Nephron progenitor cell (in vitro differentiated cells): ENCODE results near the gene FTO.

ENCODE experiments used
- DNase-seq: peaks from one replicate; pipeline ENCODE4 v3.0.0; 2021
- H3K27ac Mint-ChIP-seq: 2 replicates; pipeline ENCODE4 v1.8.0; 2021; ENCODE audit warnings: mild to moderate bottlenecking, moderate library complexity, mixed read lengths
- H3K27me3 Mint-ChIP-seq: 2 replicates; pipeline ENCODE4 v1.8.0; 2021; ENCODE audit warnings: mild to moderate bottlenecking, low read depth, mixed read lengths; ENCODE audit not compliant: poor library complexity
- H3K36me3 Mint-ChIP-seq: 2 replicates; pipeline ENCODE4 v1.8.0; 2021; ENCODE audit warnings: low read depth, mixed read lengths
- H3K4me1 Mint-ChIP-seq: 2 replicates; pipeline ENCODE4 v1.8.0; 2021; ENCODE audit warnings: mixed read lengths
- H3K4me3 Mint-ChIP-seq: 2 replicates; pipeline ENCODE4 v1.8.0; 2021; ENCODE audit warnings: mild to moderate bottlenecking, moderate library complexity, mixed read lengths
- H3K9me3 Mint-ChIP-seq: 2 replicates; pipeline ENCODE4 v1.8.0; 2021; ENCODE audit warnings: mild to moderate bottlenecking, moderate library complexity, mixed read lengths
- TF ChIP-seq, protein P1 (sequence below): fragments of 200-600 bp; sonication (generic); IDR thresholded peaks from 2 replicates; pipeline ENCODE4 v1.5.0; 2021; ENCODE audit warnings: antibody characterized with exemption

The FTO gene

GRCh38 chr16:53872248-53873221 is 168.6 kb downstream of the FTO start:
- no peaks in the 10 kb centered on the region for H3K4me1 Mint-ChIP-seq
- TF ChIP-seq, protein P1, sequence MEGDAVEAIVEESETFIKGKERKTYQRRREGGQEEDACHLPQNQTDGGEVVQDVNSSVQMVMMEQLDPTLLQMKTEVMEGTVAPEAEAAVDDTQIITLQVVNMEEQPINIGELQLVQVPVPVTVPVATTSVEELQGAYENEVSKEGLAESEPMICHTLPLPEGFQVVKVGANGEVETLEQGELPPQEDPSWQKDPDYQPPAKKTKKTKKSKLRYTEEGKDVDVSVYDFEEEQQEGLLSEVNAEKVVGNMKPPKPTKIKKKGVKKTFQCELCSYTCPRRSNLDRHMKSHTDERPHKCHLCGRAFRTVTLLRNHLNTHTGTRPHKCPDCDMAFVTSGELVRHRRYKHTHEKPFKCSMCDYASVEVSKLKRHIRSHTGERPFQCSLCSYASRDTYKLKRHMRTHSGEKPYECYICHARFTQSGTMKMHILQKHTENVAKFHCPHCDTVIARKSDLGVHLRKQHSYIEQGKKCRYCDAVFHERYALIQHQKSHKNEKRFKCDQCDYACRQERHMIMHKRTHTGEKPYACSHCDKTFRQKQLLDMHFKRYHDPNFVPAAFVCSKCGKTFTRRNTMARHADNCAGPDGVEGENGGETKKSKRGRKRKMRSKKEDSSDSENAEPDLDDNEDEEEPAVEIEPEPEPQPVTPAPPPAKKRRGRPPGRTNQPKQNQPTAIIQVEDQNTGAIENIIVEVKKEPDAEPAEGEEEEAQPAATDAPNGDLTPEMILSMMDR = no peak
- no peak for DNase-seq
- no peaks in the 10 kb centered on the region for H3K27me3 Mint-ChIP-seq
- peaks cover 36% of the 10 kb centered on the region for H3K9me3 Mint-ChIP-seq
- no peak overlapping the region for H3K4me3 Mint-ChIP-seq
- peaks cover 47% of the 10 kb centered on the region for H3K36me3 Mint-ChIP-seq
- no peak overlapping the region for H3K27ac Mint-ChIP-seq

- TF ChIP-seq, protein P1 = no peak
- peaks cover 4% of the 10 kb centered on the region for H3K27me3 Mint-ChIP-seq
- H3K9me3 Mint-ChIP-seq = peaks cover 6% of the 10 kb centered on the region
- no peak overlapping the region for H3K27ac Mint-ChIP-seq
- DNase-seq = no peak
- H3K4me1 Mint-ChIP-seq = no peaks in the 10 kb centered on the region
- H3K36me3 Mint-ChIP-seq = peaks cover 30% of the 10 kb centered on the region
- H3K4me3 Mint-ChIP-seq = no peak overlapping the region
Observed at GRCh38 chr16:53876811-53877210, 172.9 kb downstream of the FTO start.

- DNase-seq = no peak
- H3K27ac Mint-ChIP-seq = no peak overlapping the region
- no peaks in the 10 kb centered on the region for H3K9me3 Mint-ChIP-seq
- peaks cover 24% of the 10 kb centered on the region for H3K36me3 Mint-ChIP-seq
- no peak overlapping the region for H3K4me3 Mint-ChIP-seq
- TF ChIP-seq, protein P1 = no peak
- H3K27me3 Mint-ChIP-seq = peaks cover 4% of the 10 kb centered on the region
- no peaks in the 10 kb centered on the region for H3K4me1 Mint-ChIP-seq
Observed at GRCh38 chr16:53878216-53878615, 174.3 kb downstream of the FTO start.

- no peak overlapping the region for H3K27ac Mint-ChIP-seq
- no peaks in the 10 kb centered on the region for H3K4me1 Mint-ChIP-seq
- peaks cover 44% of the 10 kb centered on the region for H3K36me3 Mint-ChIP-seq
- TF ChIP-seq, protein P1 = no peak
- peaks cover 4% of the 10 kb centered on the region for H3K27me3 Mint-ChIP-seq
- H3K9me3 Mint-ChIP-seq = no peaks in the 10 kb centered on the region
- H3K4me3 Mint-ChIP-seq = no peak overlapping the region
- no peak for DNase-seq
Observed at GRCh38 chr16:53881371-53881770, 177.4 kb downstream of the FTO start.

DNA sequence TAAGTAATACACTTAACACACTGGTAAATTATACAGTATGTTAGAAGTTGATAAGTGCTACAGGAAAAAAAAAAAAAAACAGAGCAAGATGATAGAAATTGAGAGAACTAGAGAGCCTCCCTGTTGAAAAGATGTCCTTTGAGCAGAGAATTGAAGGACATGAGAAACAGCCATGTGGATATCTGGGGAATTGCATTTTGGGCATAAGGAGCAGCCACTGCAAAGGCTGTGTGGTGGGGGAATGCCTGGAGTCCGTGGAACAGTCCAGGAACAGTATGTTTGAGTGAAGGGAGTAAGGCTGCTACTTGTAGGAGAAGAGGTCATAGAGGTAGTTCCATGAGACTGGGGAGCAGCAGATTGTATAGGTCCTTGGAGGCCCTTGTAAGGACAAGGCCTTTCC is 178.4 kb downstream of the FTO start:
- Mint-ChIP-seq H3K4me1 (no peaks in the 10 kb centered on the region), H3K36me3 (peaks cover 52% of the 10 kb centered on the region), H3K4me3 (no peak overlapping the region), H3K27ac (no peak overlapping the region), H3K27me3 (peaks cover 4% of the 10 kb centered on the region), H3K9me3 (no peaks in the 10 kb centered on the region)
- TF ChIP-seq, protein P1 = no peak
- no peak for DNase-seq

- DNase-seq = no peak
- Mint-ChIP-seq H3K36me3 (peaks cover 55% of the 10 kb centered on the region), H3K9me3 (no peaks in the 10 kb centered on the region), H3K4me1 (no peaks in the 10 kb centered on the region), H3K4me3 (no peak overlapping the region), H3K27ac (no peak overlapping the region), H3K27me3 (no peaks in the 10 kb centered on the region)
- TF ChIP-seq, protein P1 = no peak
Observed at GRCh38 chr16:53884748-53885147, 180.8 kb downstream of the FTO start.
